Smooth muscle cell (in vitro differentiated cells): ENCODE results near the gene DHRS11. TPM values are rescaled to one million over a fixed set of nuclear protein-coding genes. Genes with fewer than 3 reads are reported as not detected.

Source experiments
- DNase-seq: peaks from one replicate; lab custom pipeline; 2025; ENCODE audit not compliant: unreplicated experiment; lab: John Stamatoyannopoulos, UW
- H2AFZ ChIP-seq: fragments of 200-600 bp; sonication (generic); 2 replicates; pipeline ENCODE4 v1.6.0; 2016; ENCODE audit warnings: antibody characterized with exemption, low read depth, mild to moderate bottlenecking
- H3F3A ChIP-seq: fragments of 200-600 bp; sonication (generic); 2 replicates; pipeline ENCODE4 v1.6.0; 2017; ENCODE audit warnings: antibody characterized with exemption, low read depth
- H3K27ac ChIP-seq: fragments of 200-600 bp; sonication (generic); 2 replicates; pipeline ENCODE4 v1.5.1; 2016; ENCODE audit warnings: low read depth, mild to moderate bottlenecking
- H3K27me3 ChIP-seq: fragments of 200-600 bp; sonication (generic); 2 replicates; pipeline ENCODE4 v1.6.1; 2016; ENCODE audit warnings: low read depth, mild to moderate bottlenecking
- H3K36me3 ChIP-seq: fragments of 200-600 bp; sonication (generic); 2 replicates; pipeline ENCODE4 v1.5.1; 2016; ENCODE audit warnings: low read depth
- H3K4me1 ChIP-seq: fragments of 200-600 bp; sonication (generic); 2 replicates; pipeline ENCODE4 v1.5.1; 2016; ENCODE audit warnings: low read depth
- H3K4me2 ChIP-seq: fragments of 200-600 bp; sonication (generic); 2 replicates; pipeline ENCODE4 v1.6.0; 2016; ENCODE audit warnings: mild to moderate bottlenecking
- H3K4me3 ChIP-seq: fragments of 200-600 bp; sonication (generic); 2 replicates; pipeline ENCODE4 v1.5.1; 2016; ENCODE audit warnings: mild to moderate bottlenecking
- H3K79me2 ChIP-seq: fragments of 200-600 bp; sonication (generic); 2 replicates; pipeline ENCODE4 v1.6.0; 2016; ENCODE audit warnings: low read depth, mild to moderate bottlenecking
- H3K9ac ChIP-seq: fragments of 200-600 bp; sonication (generic); 2 replicates; pipeline ENCODE4 v1.6.0; 2016; ENCODE audit warnings: low read depth
- H3K9me3 ChIP-seq: fragments of 200-600 bp; sonication (generic); replicated peaks from 2 replicates; pipeline ENCODE4 v1.5.1; 2016; ENCODE audit warnings: low read depth
- H4K20me1 ChIP-seq: fragments of 200-600 bp; sonication (generic); 2 replicates; pipeline ENCODE4 v1.6.0; 2016; ENCODE audit warnings: low read depth
- WGBS: methylation state at CpG from one replicate; pipeline ENCODE4 v1.1.7; 2016; ENCODE audit warnings: low lambda C conversion rate; 5-methylcytosine and 5-hydroxymethylcytosine counted together
- polyA plus RNA-seq: library from polyadenylated mRNA; unstranded; fragments of >200 nt; fragmentation: Nextera tagmentation; extraction: Ambion mirVana; gene quantifications from 2 replicates; pipeline ENCODE4 v1.2.1, GENCODE V29; 2016
- total RNA-seq: library from RNA; depleted of rRNA; stranded (reverse); fragments of >200 nt; gene quantifications from 2 replicates; pipeline ENCODE4 v1.2.3, GENCODE V29; 2014
- TF ChIP-seq, protein P1 (sequence below): fragments of 200-600 bp; sonication (generic); IDR thresholded peaks from 2 replicates; pipeline ENCODE4 v1.5.1; 2017; ENCODE audit warnings: borderline replicate concordance, mild to moderate bottlenecking, antibody characterized with exemption; ENCODE audit not compliant: insufficient read depth, poor library complexity, severe bottlenecking

Gene DHRS11
- total and polyA plus RNA-seq, 2 experiments from 2014 or later: 3.1 to 9.4 TPM

DNA sequence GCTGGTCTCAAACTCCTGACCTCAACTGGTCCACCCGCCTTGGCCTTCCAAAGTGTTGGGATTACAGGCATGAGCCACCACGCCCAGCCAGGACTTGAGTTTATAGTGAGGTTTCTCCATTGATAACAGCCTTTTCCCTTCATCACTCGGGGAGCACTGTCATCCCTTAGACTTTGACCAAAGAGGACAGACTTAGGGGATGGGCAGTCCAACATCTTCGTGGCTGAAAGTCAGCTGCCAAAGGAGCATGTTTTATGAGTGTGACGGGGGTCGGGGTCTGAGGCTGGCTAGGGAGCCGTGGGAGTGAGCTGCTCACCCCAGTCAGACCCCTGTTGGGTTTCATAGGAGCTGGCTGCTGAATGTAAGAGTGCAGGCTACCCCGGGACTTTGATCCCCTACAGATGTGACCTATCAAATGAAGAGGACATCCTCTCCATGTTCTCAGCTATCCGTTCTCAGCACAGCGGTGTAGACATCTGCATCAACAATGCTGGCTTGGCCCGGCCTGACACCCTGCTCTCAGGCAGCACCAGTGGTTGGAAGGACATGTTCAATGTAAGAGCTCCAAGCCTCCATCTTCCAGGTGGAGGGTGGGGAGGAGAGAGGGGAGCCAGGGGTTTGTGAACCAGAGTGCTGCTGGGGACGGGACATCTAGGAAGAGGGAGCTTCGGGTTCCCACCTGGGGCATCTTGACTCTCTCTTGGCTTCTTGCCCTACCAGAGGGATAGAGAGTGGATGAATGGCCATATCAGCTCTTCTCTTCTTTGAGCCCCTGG lies 3.1 kb downstream of the DHRS11 start:
- H3K4me1 ChIP-seq: peaks cover 15% of the 10 kb centered on the region
- no peaks in the 10 kb centered on the region for H3K27me3 ChIP-seq
- H3K9ac ChIP-seq: no peak overlapping the region
- no peak overlapping the region for H3K27ac ChIP-seq
- no peak overlapping the region for H2AFZ ChIP-seq
- no peaks in the 10 kb centered on the region for H3K9me3 ChIP-seq
- WGBS: 86% methylated on average over 13 of the region's 13 CpGs
- no peak overlapping the region for H3K4me2 ChIP-seq
- H3K79me2 ChIP-seq: no peaks in the 10 kb centered on the region
- H3F3A ChIP-seq: peaks cover 15% of the 10 kb centered on the region
- H3K36me3 ChIP-seq: no peaks in the 10 kb centered on the region
- DNase-seq: no peak
- peaks cover 16% of the 10 kb centered on the region for H4K20me1 ChIP-seq
- H3K4me3 ChIP-seq: no peak overlapping the region
- TF ChIP-seq, protein P1, sequence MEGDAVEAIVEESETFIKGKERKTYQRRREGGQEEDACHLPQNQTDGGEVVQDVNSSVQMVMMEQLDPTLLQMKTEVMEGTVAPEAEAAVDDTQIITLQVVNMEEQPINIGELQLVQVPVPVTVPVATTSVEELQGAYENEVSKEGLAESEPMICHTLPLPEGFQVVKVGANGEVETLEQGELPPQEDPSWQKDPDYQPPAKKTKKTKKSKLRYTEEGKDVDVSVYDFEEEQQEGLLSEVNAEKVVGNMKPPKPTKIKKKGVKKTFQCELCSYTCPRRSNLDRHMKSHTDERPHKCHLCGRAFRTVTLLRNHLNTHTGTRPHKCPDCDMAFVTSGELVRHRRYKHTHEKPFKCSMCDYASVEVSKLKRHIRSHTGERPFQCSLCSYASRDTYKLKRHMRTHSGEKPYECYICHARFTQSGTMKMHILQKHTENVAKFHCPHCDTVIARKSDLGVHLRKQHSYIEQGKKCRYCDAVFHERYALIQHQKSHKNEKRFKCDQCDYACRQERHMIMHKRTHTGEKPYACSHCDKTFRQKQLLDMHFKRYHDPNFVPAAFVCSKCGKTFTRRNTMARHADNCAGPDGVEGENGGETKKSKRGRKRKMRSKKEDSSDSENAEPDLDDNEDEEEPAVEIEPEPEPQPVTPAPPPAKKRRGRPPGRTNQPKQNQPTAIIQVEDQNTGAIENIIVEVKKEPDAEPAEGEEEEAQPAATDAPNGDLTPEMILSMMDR: no peak

DNA sequence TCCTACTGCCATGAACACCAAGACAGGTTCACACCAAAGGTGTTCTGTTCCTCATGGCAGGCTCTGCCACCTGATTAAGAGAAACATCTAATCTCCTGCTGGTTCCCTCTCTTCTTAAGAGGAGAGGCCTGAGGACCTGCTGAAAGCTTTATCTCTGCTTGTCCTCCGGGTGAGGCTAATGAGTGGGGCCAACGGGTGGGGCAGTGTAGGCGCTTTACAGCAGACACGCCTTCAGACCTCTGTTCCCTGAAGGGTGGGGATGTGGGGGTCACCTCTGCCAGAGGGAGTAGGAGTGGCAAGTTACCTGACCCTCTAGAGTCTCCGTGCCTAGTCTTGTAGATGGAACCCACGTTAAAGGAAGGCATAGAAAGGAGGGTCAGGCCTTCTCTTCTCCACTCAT lies 5.5 kb downstream of the DHRS11 start:
- Histone ChIP-seq H2AFZ (no peak overlapping the region), H3K4me3 (no peak overlapping the region), H3F3A (no peaks in the 10 kb centered on the region), H3K27me3 (no peaks in the 10 kb centered on the region), H3K4me2 (no peak overlapping the region), H3K27ac (no peak overlapping the region), H4K20me1 (no peaks in the 10 kb centered on the region), H3K36me3 (no peaks in the 10 kb centered on the region), H3K9me3 (no peaks in the 10 kb centered on the region), H3K79me2 (no peaks in the 10 kb centered on the region), H3K4me1 (peaks cover 21% of the 10 kb centered on the region), H3K9ac (no peak overlapping the region)
- WGBS: 96% methylated on average over 6 of the region's 6 CpGs
- DNase-seq: no peak
- TF ChIP-seq, protein P1: no peak

DNA sequence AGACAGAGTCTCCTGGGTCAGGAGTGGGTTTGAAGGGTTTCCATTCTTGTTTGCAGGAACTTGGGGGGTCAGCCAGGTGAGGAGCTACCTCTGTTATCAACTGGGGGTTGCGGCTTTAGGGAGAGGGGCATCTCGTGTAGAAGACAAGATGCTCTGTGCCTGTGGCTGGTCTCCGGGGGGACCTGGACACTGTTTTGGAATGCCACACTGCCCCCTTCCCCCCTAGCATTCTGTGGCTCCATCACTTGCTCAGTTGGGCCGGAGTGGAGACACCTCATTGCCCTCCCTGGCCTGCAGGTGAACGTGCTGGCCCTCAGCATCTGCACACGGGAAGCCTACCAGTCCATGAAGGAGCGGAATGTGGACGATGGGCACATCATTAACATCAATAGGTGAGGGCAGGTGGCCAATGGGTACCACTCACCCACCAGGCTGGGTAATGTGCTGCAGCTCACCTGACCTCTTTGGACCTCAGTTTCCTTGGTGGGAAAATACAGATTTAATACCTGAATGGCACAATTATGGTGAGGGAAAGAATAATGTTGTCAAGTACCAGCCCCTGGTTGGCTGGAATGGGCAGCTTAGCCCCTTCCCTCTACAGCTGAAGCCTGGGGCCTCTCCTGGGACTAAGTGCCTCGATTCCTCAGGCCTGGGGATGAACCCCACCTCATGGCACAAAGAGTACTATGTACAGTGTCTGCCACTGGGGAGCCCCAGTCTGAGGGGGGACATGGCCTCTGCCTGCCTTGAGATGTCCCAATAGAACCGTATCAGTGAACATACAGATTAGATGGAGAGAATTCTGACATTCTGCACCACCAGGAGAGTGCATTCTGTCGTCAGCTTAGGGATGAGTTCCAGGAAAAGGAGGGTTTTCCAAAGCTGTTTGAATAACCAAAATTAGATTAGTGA lies 6.4 kb downstream of the DHRS11 start:
- H3K27me3 ChIP-seq: no peaks in the 10 kb centered on the region
- no peaks in the 10 kb centered on the region for H3K9me3 ChIP-seq
- H3K79me2 ChIP-seq: no peaks in the 10 kb centered on the region
- TF ChIP-seq, protein P1: no peak
- no peaks in the 10 kb centered on the region for H3K36me3 ChIP-seq
- H3K27ac ChIP-seq: no peak overlapping the region
- H3K4me3 ChIP-seq: no peak overlapping the region
- no peak overlapping the region for H3K9ac ChIP-seq
- no peak for DNase-seq
- WGBS: 94% methylated on average over 11 of the region's 11 CpGs
- no peak overlapping the region for H3K4me2 ChIP-seq
- peaks cover 21% of the 10 kb centered on the region for H3K4me1 ChIP-seq
- no peaks in the 10 kb centered on the region for H4K20me1 ChIP-seq
- H2AFZ ChIP-seq: no peak overlapping the region
- H3F3A ChIP-seq: no peaks in the 10 kb centered on the region
